HG03575 (cell line): ENCODE results near the gene INKA2.

Source experiments
- ATAC-seq: cut with Tn5 transposase; IDR thresholded peaks from one replicate; pipeline ENCODE4 v1.9.1; 2021; ENCODE audit not compliant: unreplicated experiment, insufficient number of reproducible peaks, low FRiP score; ENCODE audit errors: extremely low read depth

Gene INKA2

GRCh38 chr1:111735858-111736544 is 3.2 kb downstream of the INKA2 start:
- no peak for ATAC-seq

GRCh38 chr1:111735321-111735720 is 3.9 kb downstream of the INKA2 start:
- ATAC-seq, result no peak

GRCh38 chr1:111734856-111735255 is 4.3 kb downstream of the INKA2 start:
- ATAC-seq, result no peak

- no peak for ATAC-seq
Measured at GRCh38 chr1:111734426-111734825, 4.8 kb downstream of the INKA2 start.

- no peak for ATAC-seq
Measured at GRCh38 chr1:111733992-111734341, 5.2 kb downstream of the INKA2 start.

- no peak for ATAC-seq
Measured at GRCh38 chr1:111733183-111733991, 5.8 kb downstream of the INKA2 start.

GRCh38 chr1:111732718-111733117 is 6.5 kb downstream of the INKA2 start:
- no peak for ATAC-seq

- ATAC-seq, result no peak
Measured at GRCh38 chr1:111731956-111732355, 7.2 kb downstream of the INKA2 start.

- no peak for ATAC-seq
Measured at GRCh38 chr1:111730706-111731105, 8.5 kb downstream of the INKA2 start.

GRCh38 chr1:111729946-111730681 is 9.1 kb downstream of the INKA2 start:
- no peak for ATAC-seq

- ATAC-seq, result no peak
Measured at GRCh38 chr1:111729271-111729921, 9.8 kb downstream of the INKA2 start.

- no peak for ATAC-seq
Measured at GRCh38 chr1:111727056-111727455, 12.1 kb downstream of the INKA2 start.

- ATAC-seq, result no peak
Measured at GRCh38 chr1:111725192-111725591, 14.0 kb downstream of the INKA2 start.

GRCh38 chr1:111723871-111724270 is 15.3 kb downstream of the INKA2 start:
- ATAC-seq, result no peak

GRCh38 chr1:111723091-111723806 is 15.9 kb downstream of the INKA2 start:
- no peak for ATAC-seq

GRCh38 chr1:111720977-111721786 is 18.0 kb downstream of the INKA2 start:
- ATAC-seq, result no peak

- ATAC-seq, result no peak
Measured at GRCh38 chr1:111720274-111720976, 18.8 kb downstream of the INKA2 start.
